ENCODE measurements around the gene CALR3.
"Not testable (repeated sequence)": the region's sequence is repeated elsewhere in the genome, so short reads cannot be mapped to it uniquely, and the experiment has no call there.

CALR3 gene

GRCh38 chr19:16477311-16477710 is 18.7 kb downstream of the CALR3 start:
- H3K4me3 ChIP-seq (ENCODE audit: low read depth, low read length) = no peak overlapping the region
- TF ChIP-seq, protein P1, sequence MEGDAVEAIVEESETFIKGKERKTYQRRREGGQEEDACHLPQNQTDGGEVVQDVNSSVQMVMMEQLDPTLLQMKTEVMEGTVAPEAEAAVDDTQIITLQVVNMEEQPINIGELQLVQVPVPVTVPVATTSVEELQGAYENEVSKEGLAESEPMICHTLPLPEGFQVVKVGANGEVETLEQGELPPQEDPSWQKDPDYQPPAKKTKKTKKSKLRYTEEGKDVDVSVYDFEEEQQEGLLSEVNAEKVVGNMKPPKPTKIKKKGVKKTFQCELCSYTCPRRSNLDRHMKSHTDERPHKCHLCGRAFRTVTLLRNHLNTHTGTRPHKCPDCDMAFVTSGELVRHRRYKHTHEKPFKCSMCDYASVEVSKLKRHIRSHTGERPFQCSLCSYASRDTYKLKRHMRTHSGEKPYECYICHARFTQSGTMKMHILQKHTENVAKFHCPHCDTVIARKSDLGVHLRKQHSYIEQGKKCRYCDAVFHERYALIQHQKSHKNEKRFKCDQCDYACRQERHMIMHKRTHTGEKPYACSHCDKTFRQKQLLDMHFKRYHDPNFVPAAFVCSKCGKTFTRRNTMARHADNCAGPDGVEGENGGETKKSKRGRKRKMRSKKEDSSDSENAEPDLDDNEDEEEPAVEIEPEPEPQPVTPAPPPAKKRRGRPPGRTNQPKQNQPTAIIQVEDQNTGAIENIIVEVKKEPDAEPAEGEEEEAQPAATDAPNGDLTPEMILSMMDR (IDR thresholded peaks at IDR 0.05; ENCODE audit: control insufficient read depth, extremely low read depth, insufficient read depth) = no peak

GRCh38 chr19:16476401-16476800 is 19.6 kb downstream of the CALR3 start:
- no peak overlapping the region for H3K4me3 ChIP-seq (ENCODE audit: low read depth, low read length)
- TF ChIP-seq, protein P1 (IDR thresholded peaks at IDR 0.05; ENCODE audit: control insufficient read depth, extremely low read depth, insufficient read depth) = no peak
- no peak for DNase-seq (ENCODE audit: low read depth)

More at GRCh38 chr19:16477311-16477710, 18.7 kb downstream of the CALR3 start:
- DNase-seq (ENCODE audit: low read depth) = no peak

DNA sequence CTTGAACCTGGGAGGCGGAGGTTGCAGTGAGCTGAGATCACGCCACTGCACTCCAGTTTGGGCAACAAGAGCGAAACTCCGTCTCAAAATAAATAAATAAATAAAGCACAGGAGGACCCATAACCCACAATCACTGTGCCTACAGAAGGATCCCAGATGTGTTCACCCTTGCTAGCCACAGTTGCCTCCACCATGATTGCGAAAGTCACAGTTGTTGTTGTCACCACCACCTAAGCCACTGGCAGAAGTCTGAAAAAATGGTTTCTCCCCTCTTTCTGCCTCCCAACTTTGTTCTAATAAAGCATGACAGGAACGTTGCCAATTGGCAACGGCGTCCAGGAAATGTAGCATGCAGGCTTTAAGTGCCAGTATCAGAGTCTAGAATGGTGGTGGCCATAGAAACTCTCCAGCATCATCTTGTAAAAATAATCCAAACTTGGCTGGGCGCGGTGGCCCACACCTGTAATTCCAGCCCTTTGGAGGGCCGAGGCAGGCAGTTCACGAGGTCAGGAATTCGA is 22.0 kb downstream of the CALR3 start:
- H3K4me3 ChIP-seq (ENCODE audit: low read depth, low read length) = no peak overlapping the region
- TF ChIP-seq, protein P1 (IDR thresholded peaks at IDR 0.05; ENCODE audit: control insufficient read depth, extremely low read depth, insufficient read depth) = no peak
- no peak for DNase-seq (ENCODE audit: low read depth)

- DNase-seq (ENCODE audit: low read depth) = no peak
- TF ChIP-seq, protein P1 (IDR thresholded peaks at IDR 0.05; ENCODE audit: control insufficient read depth, extremely low read depth, insufficient read depth) = no peak
- H3K4me3 ChIP-seq (ENCODE audit: low read depth, low read length) = no peak overlapping the region
These were observed 23.0 kb downstream of the CALR3 start for GRCh38 chr19:16472992-16473391.

DNA sequence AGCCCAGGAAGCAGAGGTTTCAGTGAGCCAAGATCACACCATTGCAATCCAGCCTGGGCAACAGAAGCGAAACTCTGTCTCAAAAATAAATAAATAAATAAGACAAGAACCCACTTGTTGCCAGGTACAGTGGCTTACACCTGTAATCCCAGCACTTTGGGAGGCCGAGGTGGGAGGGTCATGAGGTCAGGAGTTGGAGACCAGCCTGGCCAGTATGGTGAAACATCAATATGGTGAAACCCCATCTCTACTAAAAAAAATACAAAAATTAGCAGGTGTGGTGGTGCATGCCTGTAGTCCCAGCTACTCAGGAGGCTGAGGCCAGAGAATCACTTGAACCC is 23.4 kb downstream of the CALR3 start:
- H3K4me3 ChIP-seq (ENCODE audit: low read depth, low read length) = peak overlapping the region; percentile 53
- DNase-seq (ENCODE audit: low read depth) = not testable (repeated sequence)

DNA sequence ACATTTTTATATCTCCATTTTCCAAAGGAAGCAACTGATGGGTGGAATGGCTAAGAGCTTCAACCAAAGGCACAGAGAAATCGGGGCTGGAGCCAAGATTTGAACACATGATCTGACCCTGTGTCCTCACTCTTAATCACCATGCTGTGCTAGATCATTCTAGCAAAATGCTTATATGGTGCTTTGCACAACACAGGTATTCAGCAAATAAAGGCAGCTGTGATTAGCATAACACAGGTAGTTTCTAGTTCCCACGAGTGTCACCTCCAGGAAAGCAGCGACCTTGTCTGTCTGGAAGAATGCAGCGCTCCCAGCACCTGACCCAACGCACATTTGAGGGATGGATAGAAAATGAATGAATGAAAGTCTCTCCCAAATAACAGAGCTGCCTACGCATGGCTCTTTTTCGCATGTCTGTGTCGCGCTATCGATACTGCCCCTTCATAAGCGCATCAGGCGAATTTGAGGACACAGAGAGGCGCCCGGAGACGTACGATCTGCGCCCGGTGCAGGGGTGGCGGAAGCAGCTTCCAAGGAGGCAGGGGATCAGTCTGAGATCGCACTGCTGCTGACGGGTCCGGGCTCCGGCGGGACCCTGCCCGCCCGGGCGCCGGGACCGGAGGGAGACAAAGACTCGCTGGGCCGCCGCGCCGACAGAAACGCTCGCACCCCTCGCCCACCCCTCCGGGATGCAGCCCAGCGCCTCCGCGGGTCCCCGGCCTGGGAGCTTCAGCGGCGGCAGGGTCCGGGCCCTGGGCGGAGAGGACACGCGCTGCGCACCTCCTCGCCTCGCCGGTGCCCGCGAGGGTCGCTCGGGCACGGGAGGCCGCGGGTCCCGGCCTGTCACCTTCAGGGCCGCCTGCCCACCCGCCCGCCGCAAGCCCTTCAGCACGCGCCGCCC is 24.8 kb downstream of the CALR3 start:
- no peak for DNase-seq (ENCODE audit: low read depth)
- TF ChIP-seq, protein P1 (IDR thresholded peaks at IDR 0.05; ENCODE audit: control insufficient read depth, extremely low read depth, insufficient read depth) = no peak
- H3K4me3 ChIP-seq (ENCODE audit: low read depth, low read length) = peak overlapping the region; percentile 77

DNA sequence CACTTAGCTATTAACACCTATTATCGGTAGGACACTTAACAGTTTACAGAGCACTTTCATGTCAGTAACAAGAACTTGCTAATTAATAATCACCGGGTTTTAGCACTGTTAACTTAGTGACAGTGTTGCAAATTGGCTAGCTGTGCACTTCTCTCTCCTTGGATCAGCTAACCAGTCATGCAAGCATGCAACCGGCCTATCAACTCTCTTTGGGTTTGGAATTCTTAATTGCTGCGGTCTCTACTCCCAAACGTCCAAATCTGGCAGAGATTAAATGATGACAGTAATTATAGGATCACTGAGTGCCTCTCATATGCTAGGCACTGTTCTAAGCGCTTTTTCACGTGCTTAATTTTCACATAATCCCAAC is 25.4 kb downstream of the CALR3 start:
- peak overlapping the region; percentile 77 for H3K4me3 ChIP-seq (ENCODE audit: low read depth, low read length)
- no peak for DNase-seq (ENCODE audit: low read depth)
- TF ChIP-seq, protein P1 (IDR thresholded peaks at IDR 0.05; ENCODE audit: control insufficient read depth, extremely low read depth, insufficient read depth) = no peak

All from LNCaP clone FGC (cell line).